Breast epithelium (tissue), 3 donors: ENCODE results near the gene PLCB4.

ENCODE experiments used
- POLR2A ChIP-seq: fragments of 450-650 bp; IDR thresholded peaks from one replicate; pipeline ENCODE4 v1.6.1; 2016; ENCODE audit warnings: antibody characterized with exemption, mild to moderate bottlenecking, moderate library complexity
- POLR2AphosphoS5 ChIP-seq, 3 donors: sonication (generic); formaldehyde crosslinking; IDR thresholded peaks; one replicate each; pipeline ENCODE4 v1.6.1; 2017; ENCODE audit warnings: antibody characterized with exemption in 3 of 3
- TF ChIP-seq, protein P1 (sequence below), 3 donors: fragments of 450-650 bp; IDR thresholded peaks; one replicate each; pipeline ENCODE4 v1.5.1; 2016 to 2017; ENCODE audit warnings: antibody characterized with exemption in 3 of 3, mild to moderate bottlenecking in 3 of 3, moderate library complexity in 3 of 3

DNA sequence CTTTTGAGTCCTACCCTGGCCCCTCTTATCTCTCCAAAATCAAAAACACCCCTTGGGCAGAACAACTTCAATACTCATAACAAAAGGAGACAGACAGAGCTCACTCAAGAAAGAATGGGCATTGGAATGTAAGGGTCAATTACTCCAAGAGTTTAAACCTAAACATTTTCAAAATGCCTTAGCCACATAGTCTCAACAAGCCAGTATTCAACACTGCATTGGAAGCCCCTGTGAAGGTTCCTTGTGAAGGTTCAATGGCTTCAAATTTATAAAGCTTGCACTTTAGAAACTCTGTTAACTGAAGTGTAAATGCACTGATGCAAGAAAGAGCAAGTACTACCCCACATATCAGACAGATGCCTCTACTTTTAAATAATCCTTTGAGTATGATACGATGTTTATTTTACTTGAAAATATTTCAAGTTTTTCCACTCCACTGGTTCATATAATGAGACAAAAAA, 306.4 kb downstream of the PLCB4 start:
- TF ChIP-seq, protein P1, sequence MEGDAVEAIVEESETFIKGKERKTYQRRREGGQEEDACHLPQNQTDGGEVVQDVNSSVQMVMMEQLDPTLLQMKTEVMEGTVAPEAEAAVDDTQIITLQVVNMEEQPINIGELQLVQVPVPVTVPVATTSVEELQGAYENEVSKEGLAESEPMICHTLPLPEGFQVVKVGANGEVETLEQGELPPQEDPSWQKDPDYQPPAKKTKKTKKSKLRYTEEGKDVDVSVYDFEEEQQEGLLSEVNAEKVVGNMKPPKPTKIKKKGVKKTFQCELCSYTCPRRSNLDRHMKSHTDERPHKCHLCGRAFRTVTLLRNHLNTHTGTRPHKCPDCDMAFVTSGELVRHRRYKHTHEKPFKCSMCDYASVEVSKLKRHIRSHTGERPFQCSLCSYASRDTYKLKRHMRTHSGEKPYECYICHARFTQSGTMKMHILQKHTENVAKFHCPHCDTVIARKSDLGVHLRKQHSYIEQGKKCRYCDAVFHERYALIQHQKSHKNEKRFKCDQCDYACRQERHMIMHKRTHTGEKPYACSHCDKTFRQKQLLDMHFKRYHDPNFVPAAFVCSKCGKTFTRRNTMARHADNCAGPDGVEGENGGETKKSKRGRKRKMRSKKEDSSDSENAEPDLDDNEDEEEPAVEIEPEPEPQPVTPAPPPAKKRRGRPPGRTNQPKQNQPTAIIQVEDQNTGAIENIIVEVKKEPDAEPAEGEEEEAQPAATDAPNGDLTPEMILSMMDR (IDR thresholded peaks at IDR 0.05): no peak
- no peak for TF ChIP-seq POLR2A
- no peak for TF ChIP-seq POLR2AphosphoS5 (IDR thresholded peaks at IDR 0.05)
